ENCODE data around the gene TENM4.

The TENM4 gene

DNA sequence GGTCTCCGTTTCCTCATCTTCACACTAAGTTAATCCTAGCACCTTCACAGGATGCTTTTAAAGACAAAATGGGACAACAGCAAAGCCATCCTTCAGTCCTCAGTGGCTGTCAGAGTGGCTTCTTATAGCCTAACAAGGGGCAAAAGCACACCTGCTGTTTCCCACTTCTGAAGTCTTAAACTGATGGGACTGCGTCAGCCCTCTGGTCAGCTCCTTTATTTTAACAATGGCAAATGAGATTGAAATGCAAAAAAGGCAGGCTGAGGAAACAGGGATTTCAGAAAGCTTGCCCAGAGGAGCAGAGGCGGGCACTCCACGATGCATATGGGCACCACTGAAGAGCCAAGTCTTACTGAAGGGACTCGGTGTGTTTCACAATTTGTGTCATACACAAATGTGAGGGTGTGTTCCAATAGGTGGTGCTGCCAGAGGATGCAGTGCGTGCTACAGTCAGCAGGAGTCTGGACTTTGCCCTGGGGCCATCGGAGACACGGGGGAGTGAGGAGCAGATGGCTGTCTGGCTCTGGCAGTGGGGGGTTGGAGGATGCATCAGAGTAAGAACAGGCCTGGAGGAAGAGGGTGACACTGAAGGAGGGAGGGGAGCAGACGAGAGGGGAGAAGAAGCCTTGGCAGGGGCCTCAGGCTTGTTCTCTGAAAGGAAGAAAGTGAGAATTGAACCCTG is 47.3 kb downstream of the TENM4 start:
- no peak overlapping the region for H3K4me3 ChIP-seq (ENCODE audit: low read depth, low read length)

DNA sequence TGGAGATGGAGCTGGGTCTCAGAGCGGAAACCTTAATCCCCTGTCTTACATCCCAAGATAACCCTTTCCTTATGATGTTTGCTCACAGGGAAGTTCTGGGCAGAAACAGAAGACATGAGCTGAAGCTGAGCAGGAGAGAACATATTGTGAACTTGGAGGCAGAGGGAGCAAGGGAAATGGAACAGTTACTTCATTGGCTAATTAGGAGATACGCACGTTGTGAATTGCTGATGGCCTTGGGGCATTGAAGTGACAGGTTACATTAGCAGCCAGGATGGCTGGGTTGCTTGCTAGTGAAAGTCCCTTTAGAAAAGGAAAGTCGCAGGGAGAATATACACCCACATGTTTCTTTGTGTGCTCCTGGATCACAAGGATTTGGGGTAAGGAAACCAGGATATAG is 48.7 kb downstream of the TENM4 start:
- no peak overlapping the region for H3K4me3 ChIP-seq (ENCODE audit: low read depth, low read length)

DNA sequence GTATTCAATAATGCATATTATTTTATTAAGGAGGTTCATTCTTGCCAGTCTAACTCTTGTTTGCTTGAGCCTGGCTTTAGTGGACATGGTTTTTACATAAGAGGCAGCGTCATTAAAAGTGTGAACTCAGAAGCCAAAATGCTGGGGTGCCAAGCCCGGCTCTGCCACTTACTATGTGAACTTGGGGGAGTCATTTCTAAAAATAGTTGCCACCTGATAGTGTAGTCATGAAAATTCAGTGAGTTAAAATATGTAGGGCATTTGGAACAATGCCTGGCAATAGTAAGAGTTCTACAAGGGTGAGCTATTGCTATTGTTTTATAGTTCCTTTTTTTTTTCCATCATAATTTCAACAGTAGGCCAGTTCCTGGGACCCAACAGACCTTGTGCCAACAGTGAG is 49.9 kb downstream of the TENM4 start:
- no peak overlapping the region for H3K4me3 ChIP-seq (ENCODE audit: low read depth, low read length)

DNA sequence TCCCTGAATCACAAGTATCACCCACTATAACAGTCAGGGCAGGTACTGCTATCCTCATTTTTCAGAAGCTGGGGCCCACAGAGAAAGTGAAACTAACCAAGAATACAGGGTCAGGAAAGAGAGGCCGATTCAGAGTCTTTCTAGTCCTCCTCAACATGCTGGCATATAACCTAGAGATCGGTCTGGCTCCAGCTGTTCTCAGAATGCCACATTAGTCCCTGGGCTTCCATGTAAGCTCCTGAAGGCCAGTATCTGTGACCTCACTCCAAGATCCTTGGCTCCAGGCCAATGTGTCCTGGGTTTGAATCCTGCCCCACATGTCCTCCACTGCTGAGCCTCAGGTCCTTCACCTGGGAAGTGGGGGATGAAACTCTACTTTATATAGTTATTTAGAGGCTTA is 50.4 kb downstream of the TENM4 start:
- no peak overlapping the region for H3K4me3 ChIP-seq (ENCODE audit: low read depth, low read length)

DNA sequence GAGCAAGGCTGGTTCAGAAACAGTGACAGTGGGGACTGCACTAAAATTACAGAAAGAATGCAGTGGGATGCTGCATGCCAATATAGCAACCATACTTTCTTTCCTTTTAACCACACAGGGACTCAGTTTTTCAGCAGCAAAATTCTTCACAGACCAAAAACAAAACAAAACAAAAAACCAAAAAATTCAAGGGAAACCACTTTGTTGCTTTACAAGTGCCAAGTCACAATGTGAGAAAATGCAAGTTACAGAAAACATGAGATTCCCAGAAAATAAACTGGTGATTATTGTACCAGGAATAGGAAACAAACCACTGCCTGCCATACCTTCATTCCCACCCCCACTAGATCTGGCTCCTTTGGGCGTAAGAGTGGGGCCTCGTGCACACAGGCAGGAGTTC is 52.6 kb downstream of the TENM4 start:
- H3K4me3 ChIP-seq (ENCODE audit: low read depth, low read length) = no peak overlapping the region

DNA sequence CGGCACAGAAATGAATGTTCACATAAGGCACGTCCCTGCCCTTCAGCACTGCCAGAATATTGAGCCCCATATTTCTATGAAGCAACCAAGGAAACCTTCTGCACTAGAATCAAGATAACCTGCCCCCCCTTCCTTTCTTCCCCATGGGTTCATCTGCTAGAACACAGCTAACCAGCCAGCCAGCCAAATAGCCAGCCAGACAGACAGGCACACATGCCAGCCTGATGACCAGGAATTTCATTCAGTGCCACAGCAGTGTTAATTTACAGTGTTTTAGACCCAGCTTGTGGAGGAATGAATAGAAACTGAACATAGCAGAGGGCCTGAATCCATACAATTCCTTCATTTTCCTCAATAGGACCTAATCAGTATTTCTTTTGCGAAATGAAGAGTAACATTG is 57.0 kb downstream of the TENM4 start:
- H3K4me3 ChIP-seq (ENCODE audit: low read depth, low read length) = no peak overlapping the region

DNA sequence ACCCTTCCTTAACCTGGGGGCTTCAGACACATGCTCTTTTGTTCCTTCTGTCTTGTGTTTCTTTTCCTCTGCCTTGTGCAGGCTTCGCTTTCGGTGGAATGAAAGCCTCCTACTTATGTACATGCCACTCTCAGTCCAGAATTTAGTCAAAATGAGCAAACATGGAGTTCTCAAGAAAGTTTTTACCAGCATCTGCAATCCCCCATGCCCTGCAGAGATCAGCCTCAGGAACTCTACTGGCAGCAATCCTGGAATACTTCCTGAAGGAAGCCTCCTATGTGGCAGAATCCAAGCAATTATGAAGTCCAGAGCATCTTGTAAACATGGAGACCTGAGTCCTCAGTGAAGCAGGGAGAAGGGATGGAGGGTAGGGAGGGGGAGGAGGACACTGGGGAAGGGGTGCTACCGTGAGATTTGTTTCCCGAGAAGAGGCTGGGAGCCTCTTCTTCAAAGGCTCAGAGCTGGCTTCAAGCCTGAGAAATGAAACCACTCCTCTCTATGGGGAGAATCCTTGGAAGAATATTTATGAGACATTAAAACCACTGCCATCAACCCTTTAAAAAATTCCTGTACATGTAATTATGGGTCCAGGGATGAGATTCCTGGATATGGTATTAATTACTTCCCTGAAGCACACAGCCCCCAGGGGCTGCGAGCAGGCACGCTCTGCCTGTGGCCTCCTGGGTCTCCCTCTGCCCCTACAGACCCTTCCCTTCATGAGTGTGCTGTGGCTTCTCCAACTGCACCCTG is 58.4 kb downstream of the TENM4 start:
- no peak overlapping the region for H3K4me3 ChIP-seq (ENCODE audit: low read depth, low read length)

DNA sequence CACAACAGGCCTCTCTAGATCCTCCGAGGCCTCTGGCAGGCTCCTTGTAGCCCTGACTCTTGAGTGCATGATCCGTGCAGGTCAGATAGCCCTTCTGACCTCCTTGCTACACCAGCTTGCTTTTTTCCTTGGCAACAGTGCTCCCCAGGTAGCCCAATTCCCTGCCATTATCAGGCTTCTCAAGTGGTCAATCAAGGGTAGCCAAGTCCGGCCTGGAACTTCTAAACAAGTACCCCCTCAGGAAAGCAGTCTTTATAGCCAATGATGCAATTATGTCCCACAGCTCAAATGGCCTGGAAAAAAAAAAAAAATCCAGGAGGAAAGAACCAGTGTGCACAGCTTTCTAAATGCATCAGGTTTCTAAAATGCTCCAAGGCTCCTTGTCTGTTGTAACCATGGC is 59.8 kb downstream of the TENM4 start:
- no peak overlapping the region for H3K4me3 ChIP-seq (ENCODE audit: low read depth, low read length)

DNA sequence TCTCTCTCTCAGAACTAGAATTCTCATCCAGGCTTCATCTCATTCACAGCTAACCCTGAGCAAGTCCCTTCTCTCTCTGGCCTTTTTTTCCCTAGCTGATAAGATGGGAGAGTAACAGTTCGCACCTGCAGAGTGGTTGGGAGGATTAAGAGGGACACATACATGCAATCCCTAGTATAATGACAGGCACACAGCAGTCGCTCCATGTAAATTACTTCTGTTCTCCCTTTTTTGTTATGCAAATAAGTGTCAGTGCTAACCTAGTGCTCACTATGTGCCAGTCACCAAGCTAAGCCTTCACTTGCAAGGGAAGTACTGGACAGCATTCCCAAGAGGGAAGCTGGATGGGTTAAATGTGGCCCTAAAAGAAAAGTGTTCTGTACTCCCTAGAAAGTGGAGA is 63.4 kb downstream of the TENM4 start:
- no peak overlapping the region for H3K4me3 ChIP-seq (ENCODE audit: low read depth, low read length)

DNA sequence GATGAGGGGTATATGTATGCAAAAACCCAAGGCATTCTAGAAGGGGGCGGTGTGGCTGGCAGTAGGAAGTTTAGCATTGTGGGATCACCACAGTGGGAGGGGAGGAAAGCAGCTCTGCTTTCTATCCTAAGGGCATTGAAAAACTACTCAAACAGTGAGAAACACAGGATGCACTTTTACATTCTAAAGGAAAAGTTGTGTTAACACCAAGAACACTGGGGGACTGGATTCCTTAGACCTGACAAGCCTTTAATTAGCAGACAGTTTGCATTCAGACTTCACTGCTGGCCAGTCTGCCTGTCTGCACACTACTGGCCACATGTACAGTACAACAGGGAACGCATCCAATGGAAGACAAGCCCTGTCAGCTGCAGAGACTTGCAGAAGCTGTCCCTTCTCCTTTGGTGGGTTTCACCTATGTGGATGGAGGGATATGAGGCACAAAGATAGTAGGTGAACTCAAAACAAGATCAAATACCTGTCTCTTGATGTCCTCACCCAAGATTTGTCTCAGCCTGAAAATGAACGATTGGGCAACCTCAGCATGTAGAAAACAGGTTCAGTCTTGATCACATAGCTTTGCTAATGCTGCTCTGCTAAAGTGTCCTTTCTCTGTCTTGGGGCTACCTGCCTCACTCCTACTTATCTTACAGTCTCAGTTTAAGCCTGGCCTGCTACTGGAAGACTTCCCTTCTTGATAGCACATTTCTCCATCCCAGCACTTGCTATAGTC is 64.8 kb downstream of the TENM4 start:
- H3K4me3 ChIP-seq (ENCODE audit: low read depth, low read length) = no peak overlapping the region

DNA sequence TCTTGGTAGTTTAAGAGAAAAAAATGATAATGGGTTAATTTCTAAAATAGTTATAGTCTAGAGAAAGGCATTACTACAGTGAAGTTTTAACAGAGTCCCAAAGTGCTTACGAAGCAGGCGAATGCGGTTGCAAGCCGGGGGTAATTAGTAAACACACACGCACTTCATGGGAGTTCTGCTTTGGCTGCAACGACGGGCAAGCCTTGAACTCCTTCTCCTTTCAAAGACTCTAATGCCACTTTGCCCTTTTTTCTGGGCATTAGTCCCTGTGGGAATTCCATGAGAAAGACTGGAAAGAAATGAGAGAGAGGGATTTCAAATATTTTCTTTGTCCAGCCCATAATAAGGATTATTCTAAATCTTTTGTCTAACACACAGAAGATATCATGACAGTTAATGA is 66.1 kb downstream of the TENM4 start:
- H3K4me3 ChIP-seq (ENCODE audit: low read depth, low read length) = no peak overlapping the region

DNA sequence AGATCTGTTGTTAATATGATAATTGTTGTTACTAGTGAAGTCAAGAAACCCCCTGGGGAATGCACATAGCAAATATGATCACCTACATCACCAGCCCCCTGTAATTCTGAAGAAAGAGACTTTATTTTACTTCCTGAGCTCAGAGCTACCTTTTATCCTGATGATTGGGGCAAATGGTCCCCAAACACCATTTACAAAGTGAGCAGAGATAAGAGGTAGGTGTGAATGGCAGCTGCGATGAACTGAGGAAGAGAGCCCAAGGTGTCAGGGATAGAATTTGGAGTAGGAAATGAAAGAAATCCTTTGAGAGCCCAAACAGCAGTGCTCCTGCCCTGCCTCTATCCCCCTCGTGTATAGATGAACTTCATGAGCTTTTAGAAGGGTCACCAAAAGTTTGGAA is 69.1 kb downstream of the TENM4 start:
- no peak overlapping the region for H3K4me3 ChIP-seq (ENCODE audit: low read depth, low read length)

DNA sequence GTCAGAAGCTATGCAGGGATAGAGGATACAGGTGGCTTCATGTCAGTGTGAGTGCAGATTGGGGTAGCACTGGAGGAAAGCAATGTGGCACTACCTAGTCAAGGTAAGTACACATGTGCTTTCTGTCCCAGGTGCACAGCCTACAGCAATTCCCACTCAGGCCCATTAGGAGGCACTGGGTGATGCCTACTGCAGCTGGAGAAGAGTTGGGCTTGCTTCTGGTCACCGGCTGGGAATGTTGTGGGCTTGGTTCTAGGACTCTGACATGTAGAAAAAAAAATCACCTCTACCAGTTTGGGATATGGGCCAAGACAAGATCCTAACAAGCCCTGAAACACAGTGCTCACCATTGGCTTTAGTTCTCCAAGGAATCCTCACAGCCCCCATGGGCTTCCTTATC is 69.7 kb downstream of the TENM4 start:
- H3K4me3 ChIP-seq (ENCODE audit: low read depth, low read length) = no peak overlapping the region

DNA sequence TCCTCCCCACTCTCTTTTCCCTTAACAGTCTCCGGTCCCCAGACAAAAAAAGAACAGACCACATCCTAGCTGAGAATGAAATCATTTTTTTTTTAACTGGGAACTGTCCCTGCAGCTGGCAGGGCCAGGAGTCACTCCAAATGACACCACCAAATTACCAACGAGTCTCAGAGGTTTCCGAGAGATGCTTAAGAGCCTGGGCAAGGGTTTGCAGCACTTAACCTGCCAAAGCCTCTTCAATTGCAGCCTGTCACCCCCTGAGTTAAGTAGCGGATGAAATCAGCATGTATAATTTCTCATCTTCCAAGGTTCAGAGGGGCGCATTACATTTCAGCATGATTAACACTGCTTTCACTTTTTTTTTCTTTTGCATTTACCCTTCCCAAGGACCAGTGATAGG is 71.8 kb downstream of the TENM4 start:
- H3K4me3 ChIP-seq (ENCODE audit: low read depth, low read length) = no peak overlapping the region

DNA sequence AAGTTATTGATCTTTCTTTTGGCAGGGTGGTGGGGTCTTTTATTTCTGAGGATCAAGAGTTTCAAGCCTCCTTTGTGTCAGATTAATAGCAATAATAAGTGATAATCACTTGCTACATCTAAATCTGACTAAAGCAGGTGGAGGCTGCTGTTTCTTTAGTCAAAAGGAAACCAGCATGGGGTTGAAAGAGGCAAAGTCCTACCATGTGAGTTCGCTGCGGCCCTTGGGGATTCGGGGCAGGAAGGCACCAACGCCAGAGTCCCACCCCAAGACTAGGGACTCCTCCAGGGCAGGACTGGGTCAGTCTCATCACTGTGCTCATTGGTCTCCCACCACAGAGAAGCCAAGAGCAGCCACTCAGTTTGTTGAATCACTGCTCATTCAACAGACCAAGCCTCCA is 73.0 kb downstream of the TENM4 start:
- no peak overlapping the region for H3K4me3 ChIP-seq (ENCODE audit: low read depth, low read length)

DNA sequence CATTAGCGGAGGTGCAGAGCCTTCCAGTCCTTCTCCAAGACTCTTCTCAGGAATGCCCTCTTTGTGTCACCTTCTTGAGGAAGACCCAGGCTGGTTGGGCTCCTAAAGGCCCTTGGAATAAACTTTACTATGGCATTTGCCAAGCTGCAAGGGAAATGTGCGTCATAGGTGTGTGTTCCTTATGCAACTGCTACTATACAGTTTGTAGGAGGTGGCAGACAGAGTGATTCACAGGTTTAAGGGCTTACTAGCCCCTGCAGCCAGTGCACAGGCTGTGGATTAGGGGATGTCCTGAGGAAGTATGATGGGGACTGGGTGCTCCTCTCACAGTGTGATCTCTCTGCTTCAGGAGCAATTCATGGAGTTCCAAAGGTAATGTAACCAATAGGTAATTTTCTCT is 74.6 kb downstream of the TENM4 start:
- no peak overlapping the region for H3K4me3 ChIP-seq (ENCODE audit: low read depth, low read length)

DNA sequence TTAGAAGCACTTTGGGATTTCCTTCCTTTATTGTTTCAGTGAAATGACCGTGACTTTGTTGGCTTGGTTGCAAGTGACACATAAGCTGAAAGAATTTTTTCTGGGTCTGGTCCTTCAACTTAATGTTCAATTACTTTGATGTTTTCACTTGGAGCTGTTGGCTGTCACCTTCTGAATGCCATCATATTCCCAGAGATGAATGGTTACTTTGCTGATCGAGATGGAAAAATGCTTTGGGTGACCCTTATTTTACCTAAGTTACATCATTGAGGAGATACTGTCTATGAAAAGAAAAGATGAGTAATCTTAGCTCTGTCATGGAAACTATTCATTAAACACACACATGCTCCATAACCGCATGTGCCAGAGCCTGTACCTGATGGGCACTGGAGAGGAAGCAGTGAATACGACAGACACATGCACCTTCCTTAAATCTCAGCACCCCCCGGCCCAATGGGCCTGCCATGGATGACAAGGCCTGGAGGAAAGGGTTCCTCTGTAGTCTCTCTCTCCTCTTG is 76.9 kb downstream of the TENM4 start:
- H3K4me3 ChIP-seq (ENCODE audit: low read depth, low read length) = no peak overlapping the region

DNA sequence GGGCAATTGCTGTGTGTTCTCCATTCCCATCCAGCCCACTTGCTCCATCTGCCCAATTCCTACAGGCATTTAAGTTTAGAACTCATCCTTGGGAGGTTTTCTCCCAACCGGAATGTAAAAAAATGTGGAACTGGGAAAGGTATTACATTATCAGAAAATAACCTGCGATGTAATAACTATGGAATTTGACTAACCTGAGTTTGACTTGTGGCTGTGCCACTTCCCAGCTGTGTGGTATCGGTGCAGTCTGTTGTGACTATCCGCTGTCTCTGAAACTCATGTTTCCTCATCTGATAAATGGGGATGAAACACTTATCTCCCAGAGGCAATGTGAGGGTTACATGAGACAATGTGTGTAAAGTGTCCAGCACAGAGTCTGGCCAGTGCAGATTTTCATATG is 77.6 kb downstream of the TENM4 start:
- no peak overlapping the region for H3K4me3 ChIP-seq (ENCODE audit: low read depth, low read length)

DNA sequence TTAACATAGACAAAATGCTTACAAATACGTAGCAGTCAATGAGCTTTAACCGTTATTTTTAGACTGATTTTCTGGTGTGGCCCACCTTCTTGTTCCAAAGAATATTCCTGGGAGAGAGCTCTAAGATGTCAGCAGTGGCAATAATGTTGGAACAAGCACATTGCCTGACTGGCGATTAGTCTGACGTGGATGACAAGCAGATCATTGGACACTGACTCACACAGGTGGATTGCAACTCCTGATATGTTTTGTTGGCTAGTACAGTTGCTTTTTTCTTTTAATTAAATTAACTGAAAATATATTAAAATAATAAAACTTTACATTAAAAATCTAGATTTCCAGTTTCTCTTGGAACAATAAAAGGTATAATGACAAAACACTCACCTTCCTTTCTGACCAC is 78.0 kb downstream of the TENM4 start:
- no peak overlapping the region for H3K4me3 ChIP-seq (ENCODE audit: low read depth, low read length)

DNA sequence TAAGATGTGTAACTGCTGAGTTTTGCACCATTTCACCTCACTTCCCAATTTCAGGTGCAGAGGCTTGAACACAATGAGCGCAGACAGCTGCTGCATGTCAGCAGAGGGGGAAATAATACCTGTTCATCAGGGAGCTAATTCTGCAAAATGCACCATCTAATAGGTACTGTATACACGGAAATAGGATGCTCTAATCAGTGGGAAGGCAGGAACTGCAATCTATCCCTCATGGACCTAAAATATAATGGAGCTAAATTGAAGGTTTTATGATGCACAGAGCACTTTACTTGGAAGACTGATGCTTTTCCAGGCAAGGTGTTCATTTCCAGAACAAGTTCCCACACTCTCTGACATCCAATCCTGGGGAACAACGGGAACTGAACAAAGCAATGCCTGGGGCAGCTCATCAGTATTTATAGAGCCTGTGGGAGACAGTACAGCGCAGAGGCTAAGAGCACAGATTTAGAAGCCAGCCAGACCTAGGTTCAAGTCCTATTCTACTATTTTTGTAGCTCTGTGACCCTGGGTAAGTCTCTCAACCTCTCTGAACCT is 78.5 kb downstream of the TENM4 start:
- H3K4me3 ChIP-seq (ENCODE audit: low read depth, low read length) = no peak overlapping the region

DNA sequence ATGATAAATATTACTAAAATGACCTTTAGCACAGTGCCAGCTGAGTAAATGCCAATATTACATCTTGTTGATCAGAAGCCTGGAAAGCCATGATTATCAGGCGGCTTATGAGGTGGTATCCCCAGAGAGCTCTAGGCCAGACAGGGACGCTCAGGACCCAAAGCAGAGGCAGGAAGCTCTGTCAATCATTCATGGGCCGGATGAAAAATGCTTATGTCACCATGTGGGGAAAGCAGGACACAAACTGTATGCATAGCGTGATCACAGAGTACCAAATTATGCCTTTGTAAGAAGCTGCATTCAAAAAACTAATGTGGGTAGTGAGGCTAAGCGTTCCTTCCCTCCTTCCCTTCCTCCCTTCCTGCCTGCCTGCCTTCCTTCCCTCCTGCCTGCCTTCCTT is 82.6 kb downstream of the TENM4 start:
- H3K4me3 ChIP-seq (ENCODE audit: low read depth, low read length) = no peak overlapping the region

DNA sequence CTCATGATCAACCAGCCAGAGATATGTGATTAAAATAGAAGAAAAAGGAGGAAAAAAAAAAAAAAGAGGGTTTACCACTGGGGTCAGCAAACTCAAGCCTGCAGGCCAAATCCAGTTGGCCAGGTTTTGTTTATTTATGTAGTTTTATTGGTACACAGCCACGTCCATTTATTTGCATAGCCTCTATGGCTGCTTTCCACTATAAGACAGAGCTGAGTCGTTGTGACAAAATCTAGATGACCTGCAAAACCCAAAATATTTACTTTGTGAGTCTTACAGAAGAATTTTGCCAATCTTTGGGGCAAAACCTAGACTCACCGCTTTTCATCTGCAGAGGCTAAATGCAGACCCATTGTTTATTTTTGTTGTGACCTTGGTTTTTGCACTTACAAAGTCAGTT is 87.1 kb downstream of the TENM4 start:
- H3K4me3 ChIP-seq (ENCODE audit: low read depth, low read length) = no peak overlapping the region
